Vagina (tissue), 2 donors: Measurements from ENCODE around the gene QRFP.

Experiments used
- CTCF ChIP-seq, 3 experiments: fragments of 450-650 bp in 2 of 3; fragments of 200-600 bp in 1 of 3; sonication (generic) in 1 of 3; IDR thresholded peaks; one replicate each; pipeline ENCODE4 v1.5.1; 2017 to 2019; ENCODE audit warnings: antibody characterized with exemption in 3 of 3, mild to moderate bottlenecking in 2 of 3, moderate library complexity in 2 of 3
- POLR2A ChIP-seq, 2 donors: fragments of 450-650 bp; IDR thresholded peaks; one replicate each; pipeline ENCODE4 v1.6.1; 2017; ENCODE audit warnings: antibody characterized with exemption in 2 of 2, mild to moderate bottlenecking in 2 of 2, moderate library complexity in 2 of 2
- POLR2AphosphoS5 ChIP-seq, 2 donors: sonication (generic); formaldehyde crosslinking; IDR thresholded peaks; one replicate each; pipeline ENCODE4 v1.9.0; 2017; ENCODE audit warnings: antibody characterized with exemption in 2 of 2, mild to moderate bottlenecking in 2 of 2, low read depth in 1 of 2; ENCODE audit not compliant: insufficient read depth in 1 of 2

GRCh38 chr9:130869250-130869649, 27.4 kb downstream of the QRFP start:
- TF ChIP-seq CTCF (IDR thresholded peaks at IDR 0.05) (no peak), POLR2A (IDR thresholded peaks at IDR 0.05) (no peak), POLR2AphosphoS5 (IDR thresholded peaks at IDR 0.05; ENCODE audit: insufficient read depth in 1 of 2, low read depth in 1 of 2) (no peak)
